Measurements from ENCODE around the gene MYO15B.

Gene MYO15B

GRCh38 chr17:75670868-75671267 lies 83.3 kb downstream of the MYO15B start:
- DNase-seq: no peak
- Mint-ChIP-seq H3K27ac (no peak overlapping the region), H3K4me1 (peaks cover 15% of the 10 kb centered on the region), H3K4me3 (no peak overlapping the region), H3K9me3 (no peaks in the 10 kb centered on the region), H3K36me3 (ENCODE audit: low read depth) (peaks cover 36% of the 10 kb centered on the region), H3K27me3 (ENCODE audit: low read depth, poor library complexity) (no peaks in the 10 kb centered on the region)
- no peak for TF ChIP-seq CTCF (IDR thresholded peaks at IDR 0.05)

- H3K4me3 Mint-ChIP-seq: no peak overlapping the region
- no peak for DNase-seq
- H3K27me3 Mint-ChIP-seq (ENCODE audit: low read depth, poor library complexity): no peaks in the 10 kb centered on the region
- no peak overlapping the region for H3K27ac Mint-ChIP-seq
- H3K4me1 Mint-ChIP-seq: peaks cover 10% of the 10 kb centered on the region
- no peak for TF ChIP-seq CTCF (IDR thresholded peaks at IDR 0.05)
- H3K9me3 Mint-ChIP-seq: no peaks in the 10 kb centered on the region
- peaks cover 44% of the 10 kb centered on the region for H3K36me3 Mint-ChIP-seq (ENCODE audit: low read depth)
Measured at GRCh38 chr17:75672011-75672410, 84.4 kb downstream of the MYO15B start.

- no peak for DNase-seq
- Mint-ChIP-seq H3K36me3 (ENCODE audit: low read depth) (peaks cover 42% of the 10 kb centered on the region), H3K27ac (no peak overlapping the region), H3K4me1 (peaks cover 5% of the 10 kb centered on the region), H3K27me3 (ENCODE audit: low read depth, poor library complexity) (no peaks in the 10 kb centered on the region), H3K9me3 (no peaks in the 10 kb centered on the region), H3K4me3 (no peak overlapping the region)
- no peak for TF ChIP-seq CTCF (IDR thresholded peaks at IDR 0.05)
Measured at GRCh38 chr17:75673487-75673886, 85.9 kb downstream of the MYO15B start.
